Measurements from ENCODE around the gene ASCL1. TPM values are rescaled to one million over a fixed set of nuclear protein-coding genes. Genes with fewer than 3 reads are reported as not detected.

ASCL1 gene
- total and polyA plus RNA-seq, 2 experiments from 2014 or later: not detected

GRCh38 chr12:102993537-102993936, 36.1 kb downstream of the ASCL1 start:
- Histone ChIP-seq H3K36me3 (no peaks in the 10 kb centered on the region), H3K27ac (no peak overlapping the region), H3K9me3 (ENCODE audit: low read depth) (no peaks in the 10 kb centered on the region), H3K27me3 (peaks cover 4% of the 10 kb centered on the region), H3K4me3 (no peak overlapping the region), H3K4me1 (ENCODE audit: low read depth) (no peaks in the 10 kb centered on the region)
- no peak for TF ChIP-seq CTCF (IDR thresholded peaks at IDR 0.05; ENCODE audit: low read depth, low read length)
- no peak for DNase-seq (ENCODE audit: low read depth in 1 of 2, low spot score in 1 of 2)

- Histone ChIP-seq H3K4me3 (no peak overlapping the region), H3K36me3 (no peaks in the 10 kb centered on the region), H3K27ac (no peak overlapping the region), H3K9me3 (ENCODE audit: low read depth) (no peaks in the 10 kb centered on the region), H3K4me1 (ENCODE audit: low read depth) (no peaks in the 10 kb centered on the region), H3K27me3 (peaks cover 4% of the 10 kb centered on the region)
- DNase-seq (ENCODE audit: low read depth in 1 of 2, low spot score in 1 of 2): no peak
- no peak for TF ChIP-seq CTCF (IDR thresholded peaks at IDR 0.05; ENCODE audit: low read depth, low read length)
These were observed 37.9 kb downstream of the ASCL1 start for GRCh38 chr12:102995372-102995771.

Other genes starting within 250 kb of the ASCL1 start
- 0.18 TPM in 1 of 2 replicates, not detected in the other for gene PAH, start 40.4 kb upstream of the ASCL1 start, total RNA-seq
- gene PAH, start 40.4 kb upstream of the ASCL1 start, polyA plus RNA-seq: not detected in 2 replicates

All from cardiac muscle cell (in vitro differentiated cells and primary cell).